Activated CD8-positive, alpha-beta memory T cell treated with anti-CD3 and anti-CD28 coated beads for 48 hours (primary cell): ENCODE data around the gene PLSCR3.

ENCODE experiments used
- DNase-seq, 3 experiments: peaks; one replicate each; pipeline ENCODE4 v3.0.0-alpha.2; 2020; ENCODE audit warnings: low read depth in 2 of 3, low spot score in 2 of 3

The PLSCR3 gene

GRCh38 chr17:7351665-7352502 lies 42.4 kb downstream of the PLSCR3 start, which contains the start of gene KCTD11:
TSS of gene KCTD11 (plus strand) at chr17:7352162.
- DNase-seq = peak; percentile 52 to 83 (median 76)

DNA sequence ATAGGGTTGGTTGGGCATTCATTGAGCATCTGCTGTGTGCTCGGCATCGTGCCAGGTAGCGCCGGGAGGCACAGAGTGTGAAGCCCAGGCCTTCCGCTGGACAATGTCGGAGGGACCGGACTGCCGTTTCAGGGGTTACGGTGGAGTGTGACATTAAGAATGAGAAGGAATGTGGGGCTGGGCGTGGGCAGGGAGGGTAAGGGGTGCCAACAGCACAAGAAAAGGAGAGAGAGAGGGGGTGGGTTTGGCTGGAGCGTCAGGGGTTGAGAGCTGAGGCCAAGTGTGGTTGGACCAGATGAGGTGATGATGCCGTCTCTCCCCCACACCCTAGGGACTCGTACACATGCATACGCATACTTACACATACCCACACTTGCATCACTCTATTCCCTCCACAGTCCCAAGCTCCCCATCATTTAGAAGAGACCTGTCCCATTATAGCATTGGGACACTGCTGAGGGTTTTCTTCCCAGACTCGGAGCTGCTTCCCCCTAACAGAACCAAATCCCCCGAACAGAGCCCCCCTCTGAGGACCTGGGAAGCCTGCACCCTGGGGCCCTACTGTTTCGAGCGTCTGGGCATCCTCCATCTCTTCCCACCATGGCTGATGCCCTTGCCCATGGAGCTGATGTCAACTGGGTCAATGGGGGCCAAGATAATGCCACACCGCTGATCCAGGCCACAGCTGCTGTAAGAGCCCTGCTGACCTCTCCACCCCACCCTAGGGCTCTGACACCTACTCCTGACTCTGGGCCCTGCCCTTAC lies 45.7 kb downstream of the PLSCR3 start:
- no peak for DNase-seq

DNA sequence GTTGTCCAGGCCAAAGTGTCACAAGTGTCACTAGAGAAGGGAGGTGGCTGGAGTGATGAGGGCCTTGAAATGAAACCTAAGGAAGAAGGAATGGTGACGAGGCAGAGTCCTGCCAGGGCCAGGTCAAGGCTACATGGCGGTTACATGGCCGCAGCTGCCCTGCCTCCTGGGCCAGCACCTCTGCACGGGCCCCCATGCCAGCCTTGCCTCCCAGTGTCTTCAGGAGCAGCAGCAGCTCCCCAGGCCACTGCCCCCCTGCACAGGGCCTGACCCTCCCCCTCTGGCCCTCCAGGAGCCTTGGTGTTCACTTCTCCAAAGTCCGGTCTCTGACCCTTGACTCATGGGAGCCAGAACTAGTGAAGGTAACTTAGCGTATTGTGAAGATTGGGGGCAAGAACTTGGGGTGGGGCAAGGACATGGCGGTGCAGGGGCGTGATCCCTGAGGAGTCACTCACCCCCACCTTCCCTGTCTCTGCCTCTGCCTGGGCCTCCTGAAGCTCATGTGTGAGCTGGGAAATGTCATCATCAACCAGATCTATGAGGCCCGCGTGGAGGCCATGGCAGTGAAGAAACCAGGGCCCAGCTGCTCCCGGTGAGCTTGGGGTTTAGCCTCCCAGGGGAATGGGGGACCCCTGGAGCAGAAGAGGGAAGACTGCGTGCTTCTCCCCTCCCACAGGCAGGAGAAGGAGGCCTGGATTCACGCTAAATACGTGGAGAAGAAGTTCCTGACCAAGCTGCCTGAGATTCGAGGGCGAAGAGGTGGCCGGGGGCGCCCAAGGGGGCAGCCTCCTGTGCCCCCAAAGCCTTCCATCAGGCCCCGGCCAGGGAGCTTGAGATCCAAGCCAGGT lies 46.5 kb downstream of the PLSCR3 start:
- DNase-seq = no peak

DNA sequence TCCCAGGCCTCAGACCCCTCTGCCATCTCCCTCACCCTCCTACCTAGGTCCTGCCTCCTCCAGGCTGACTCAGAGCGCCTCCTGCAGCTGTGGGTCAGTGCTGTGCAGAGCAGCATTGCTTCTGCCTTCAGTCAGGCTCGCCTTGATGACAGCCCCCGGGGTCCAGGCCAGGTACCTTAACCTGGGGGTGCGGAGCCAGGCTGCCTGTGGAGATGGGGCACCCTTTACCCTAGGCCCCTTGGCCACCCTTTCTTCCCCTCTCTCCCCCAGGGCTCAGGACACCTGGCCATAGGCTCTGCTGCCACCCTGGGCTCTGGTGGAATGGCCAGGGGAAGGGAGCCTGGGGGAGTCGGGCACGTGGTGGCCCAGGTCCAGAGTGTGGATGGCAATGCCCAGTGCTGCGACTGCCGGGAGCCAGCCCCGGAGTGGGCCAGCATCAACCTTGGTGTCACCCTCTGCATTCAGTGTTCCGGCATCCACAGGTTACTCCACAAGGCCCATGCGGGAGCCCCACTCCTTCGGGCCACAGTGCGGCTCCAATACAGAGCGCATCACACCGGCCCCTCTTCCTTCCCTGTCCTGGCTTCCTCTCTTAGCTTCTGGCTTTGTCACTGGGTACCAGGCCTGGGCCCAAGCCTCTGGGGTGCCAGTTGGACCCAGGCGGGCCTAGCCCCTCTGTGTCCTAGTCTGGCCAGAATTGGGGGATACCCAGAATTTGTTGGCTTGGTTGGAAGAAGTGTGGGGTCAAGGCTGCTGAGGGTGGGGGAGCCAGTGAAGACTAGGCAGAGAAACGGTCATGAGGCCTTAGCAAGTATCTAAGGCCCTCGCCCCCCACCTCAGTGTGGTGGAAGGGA lies 47.3 kb downstream of the PLSCR3 start:
- DNase-seq = no peak

DNA sequence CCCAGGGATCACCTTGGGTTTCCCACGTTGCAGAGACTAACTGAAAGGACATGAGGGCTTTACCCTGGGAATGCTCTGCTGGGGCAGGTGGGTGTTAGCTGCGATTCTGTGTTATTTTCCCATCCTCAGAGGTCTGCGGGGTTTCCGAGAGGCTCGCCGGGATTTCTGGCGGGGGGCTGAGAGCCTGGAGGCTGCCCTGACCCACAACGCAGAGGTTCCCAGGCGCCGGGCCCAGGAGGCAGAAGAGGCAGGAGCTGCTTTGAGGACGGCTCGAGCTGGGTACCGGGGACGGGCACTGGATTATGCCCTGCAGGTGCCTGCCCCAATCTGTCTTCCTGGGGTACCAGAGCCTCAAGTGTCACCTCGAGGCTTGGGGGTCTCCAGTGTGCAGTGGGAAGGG lies 51.1 kb downstream of the PLSCR3 start:
- no peak for DNase-seq

DNA sequence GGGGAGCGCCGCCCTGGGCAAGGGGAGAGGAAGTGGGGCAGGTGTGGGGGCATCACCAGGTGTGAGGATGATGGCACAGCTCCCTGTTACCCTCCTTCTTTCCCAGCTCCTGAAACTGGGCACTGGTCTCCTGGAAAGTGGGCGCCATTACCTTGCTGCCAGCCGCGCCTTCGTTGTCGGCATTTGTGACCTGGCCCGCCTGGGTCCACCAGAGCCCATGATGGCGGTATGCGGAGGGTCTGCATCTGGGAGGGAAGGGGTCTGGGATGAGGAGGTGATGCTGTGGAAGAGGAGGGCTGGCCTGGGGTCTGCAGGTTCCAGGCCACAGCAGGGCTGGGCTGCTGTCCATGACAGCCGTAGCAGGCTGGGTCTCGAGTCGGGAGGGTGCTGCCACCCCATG lies 52.5 kb downstream of the PLSCR3 start:
- no peak for DNase-seq

- DNase-seq = no peak
Measured at GRCh38 chr17:7340179-7340578, 54.1 kb downstream of the PLSCR3 start.
